Retina (tissue), 1 donor: ENCODE results near the gene ELFN2.
"Not testable (repeated sequence)": the region's sequence is repeated elsewhere in the genome, so short reads cannot be mapped to it uniquely, and the experiment has no call there.

Experiments
- DNase-seq: peaks from one replicate; pipeline ENCODE4 v3.0.0-alpha.2; 2016

ELFN2 gene

GRCh38 chr22:37409459-37410050, 17.7 kb downstream of the ELFN2 start:
- DNase-seq = no peak

GRCh38 chr22:37409031-37409430, 18.2 kb downstream of the ELFN2 start:
- no peak for DNase-seq

GRCh38 chr22:37407856-37408255, 19.4 kb downstream of the ELFN2 start:
- no peak for DNase-seq

- no peak for DNase-seq
Measured at GRCh38 chr22:37406441-37407235, 20.6 kb downstream of the ELFN2 start.

- no peak for DNase-seq
Measured at GRCh38 chr22:37404091-37404490, 23.2 kb downstream of the ELFN2 start.

- DNase-seq = peak; percentile 83
Measured at GRCh38 chr22:37403267-37403960, 23.9 kb downstream of the ELFN2 start.

- no peak for DNase-seq
Measured at GRCh38 chr22:37402184-37402506, 25.1 kb downstream of the ELFN2 start.

- no peak for DNase-seq
Measured at GRCh38 chr22:37401401-37402183, 25.7 kb downstream of the ELFN2 start.

- DNase-seq = no peak
Measured at GRCh38 chr22:37400719-37401118, 26.6 kb downstream of the ELFN2 start.

GRCh38 chr22:37399457-37399856, 27.8 kb downstream of the ELFN2 start:
- DNase-seq = not testable (repeated sequence)

GRCh38 chr22:37397226-37397625, 30.1 kb downstream of the ELFN2 start:
- DNase-seq = no peak

GRCh38 chr22:37396488-37397084, 30.7 kb downstream of the ELFN2 start:
- DNase-seq = no peak

GRCh38 chr22:37394341-37394740, 32.9 kb downstream of the ELFN2 start:
- no peak for DNase-seq

- DNase-seq = no peak
Measured at GRCh38 chr22:37393746-37394145, 33.5 kb downstream of the ELFN2 start.

- DNase-seq = no peak
Measured at GRCh38 chr22:37392721-37393328, 34.5 kb downstream of the ELFN2 start.

GRCh38 chr22:37391702-37392101, 35.6 kb downstream of the ELFN2 start:
- DNase-seq = no peak

- no peak for DNase-seq
Measured at GRCh38 chr22:37390075-37390474, 37.2 kb downstream of the ELFN2 start.

- no peak for DNase-seq
Measured at GRCh38 chr22:37388538-37388937, 38.7 kb downstream of the ELFN2 start.

- DNase-seq = no peak
Measured at GRCh38 chr22:37387793-37388192, 39.5 kb downstream of the ELFN2 start.

- peak; percentile 76 for DNase-seq
Measured at GRCh38 chr22:37386441-37386840, 40.8 kb downstream of the ELFN2 start.

GRCh38 chr22:37384691-37385090, 42.6 kb downstream of the ELFN2 start:
- no peak for DNase-seq

GRCh38 chr22:37383341-37383740, 43.9 kb downstream of the ELFN2 start:
- DNase-seq = peak; percentile 82
